Activated naive CD8-positive, alpha-beta T cell treated with anti-CD3 and anti-CD28 coated beads, Interleukin-2, amount 10 ng/mL, durations not matched to agents 7 days and 5 days (primary cell): ENCODE results near the gene ASCL4. TPM values are rescaled to one million over a fixed set of nuclear protein-coding genes. Genes with fewer than 3 reads are reported as not detected.
A peak's percentile ranks its signal among the peaks of the same experiment; 100 is the strongest.
"Not testable (repeated sequence)": the region's sequence is repeated elsewhere in the genome, so short reads cannot be mapped to it uniquely, and the experiment has no call there.

Source experiments
- ATAC-seq: fragments of 150-1000 bp; cut with Tn5 transposase; one replicate; pipeline ENCODE4 v1.10.0; 2021; ENCODE audit warnings: low read depth, moderate library complexity
- POLR2A ChIA-PET: fragments of 350-600 bp; sonication (Branson Sonifier 250); formaldehyde crosslinking; loops from one replicate; lab custom pipeline; 2021; ENCODE audit warnings: antibody characterized with exemption; lab: Charles Lee
- DNase-seq: peaks from one replicate; pipeline ENCODE4 v3.0.0; 2021
- H3K27ac Mint-ChIP-seq: one replicate; pipeline ENCODE4 v1.8.0; 2022; ENCODE audit warnings: mild to moderate bottlenecking, mixed read lengths
- H3K27me3 Mint-ChIP-seq: one replicate; pipeline ENCODE4 v1.8.0; 2022; ENCODE audit warnings: mild to moderate bottlenecking, moderate library complexity, mixed read lengths
- H3K36me3 Mint-ChIP-seq: one replicate; pipeline ENCODE4 v1.8.0; 2021; ENCODE audit warnings: mild to moderate bottlenecking, mixed read lengths
- H3K4me1 Mint-ChIP-seq: one replicate; pipeline ENCODE4 v1.8.0; 2021; ENCODE audit warnings: mixed read lengths
- H3K4me3 Mint-ChIP-seq: one replicate; pipeline ENCODE4 v1.8.0; 2022; ENCODE audit warnings: mild to moderate bottlenecking, moderate library complexity, mixed read lengths
- H3K9me3 Mint-ChIP-seq: one replicate; pipeline ENCODE4 v1.8.0; 2021; ENCODE audit warnings: mixed read lengths
- total RNA-seq, 2 experiments: library from RNA; stranded (reverse); gene quantifications; one replicate each; pipeline ENCODE4 v1.2.3, GENCODE V29; 2021

Gene ASCL4
- not detected for total RNA-seq

DNA sequence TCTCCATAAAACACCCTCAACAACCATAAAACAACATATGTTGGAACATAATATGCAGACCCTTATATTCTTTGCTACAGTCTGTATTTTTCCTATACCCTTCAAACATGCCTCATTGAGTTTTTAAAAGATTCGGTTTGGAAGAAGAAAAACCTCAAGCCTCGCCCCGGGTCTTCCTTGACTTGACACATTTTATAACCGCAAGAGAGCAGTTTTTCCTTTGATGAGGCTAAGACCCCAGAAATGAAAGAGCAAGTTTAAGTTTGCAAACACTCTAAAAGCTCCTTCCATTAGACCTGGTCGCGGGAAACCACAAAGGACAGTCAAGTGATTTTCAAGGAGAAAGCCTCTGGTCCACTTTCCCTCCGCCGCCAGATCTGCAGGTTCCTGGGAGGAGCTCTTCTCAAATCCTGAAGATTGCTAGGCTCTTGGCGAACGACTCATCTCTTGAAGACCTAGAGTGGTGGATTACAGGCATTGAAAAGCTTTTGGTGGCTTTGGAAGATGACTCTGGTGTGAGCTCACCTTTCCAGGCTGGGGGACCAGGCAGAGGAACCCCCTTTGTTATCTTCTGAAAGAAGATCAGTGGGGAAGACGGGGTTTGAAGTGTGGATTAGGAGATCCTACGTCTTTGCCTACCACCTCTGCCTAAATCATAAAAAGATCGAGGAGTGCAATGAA lies at the start of gene ASCL4:
Gene ASCL4 (plus strand): TSS at position 356 of the 681 bp plus-strand sequence. CDS start 515 bp downstream, outside the sequence.
- ATAC-seq (no peak), DNase-seq (no peak)
- Mint-ChIP-seq H3K36me3 (no peaks in the 10 kb centered on the region), H3K27ac (no peak within 1 kb of the TSS), H3K4me1 (peaks cover 13% of the 10 kb centered on the region), H3K4me3 (peak within 1 kb of the TSS; percentile 70), H3K27me3 (peaks cover 64% of the 10 kb centered on the region), H3K9me3 (no peaks in the 10 kb centered on the region)
- POLR2A ChIA-PET, result no interaction called here

DNA sequence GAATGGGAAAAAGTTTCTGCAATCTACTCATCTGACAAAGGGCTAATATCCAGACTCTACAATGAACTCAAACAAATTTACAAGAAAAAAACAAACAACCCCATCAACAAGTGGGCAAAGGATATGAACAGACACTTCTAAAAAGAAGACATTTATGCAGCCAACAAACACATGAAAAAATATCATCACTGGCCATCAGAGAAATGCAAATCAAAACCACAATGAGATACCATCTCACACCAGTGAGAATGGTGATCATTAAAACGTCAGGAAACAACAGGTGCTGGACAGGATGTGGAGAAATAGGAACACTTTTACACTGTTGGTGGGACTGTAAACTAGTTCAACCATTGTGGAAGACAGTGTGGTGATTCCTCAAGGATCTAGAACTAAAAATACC lies 47.2 kb upstream of the ASCL4 start:
- POLR2A ChIA-PET, H3K27ac Mint-ChIP-seq, H3K27me3 Mint-ChIP-seq, DNase-seq, H3K36me3 Mint-ChIP-seq, ATAC-seq, H3K4me3 Mint-ChIP-seq, H3K9me3 Mint-ChIP-seq, H3K4me1 Mint-ChIP-seq: not testable (repeated sequence)

DNA sequence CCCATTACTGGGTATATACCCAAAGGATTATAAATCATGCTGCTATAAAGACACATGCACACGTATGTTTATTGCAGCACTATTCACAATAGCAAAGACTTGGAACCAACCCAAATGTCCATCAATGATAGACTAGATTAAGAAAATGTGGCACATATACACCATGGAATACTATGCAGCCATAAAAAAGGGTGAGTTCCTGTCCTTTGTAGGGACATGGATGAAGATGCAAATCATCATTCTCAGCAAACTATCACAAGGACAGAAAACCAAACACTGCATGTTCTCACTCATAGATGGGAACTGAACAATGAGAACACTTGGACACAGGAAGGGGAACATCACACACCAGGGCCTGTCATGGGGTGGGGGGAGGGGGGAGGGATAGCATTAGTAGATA lies 46.8 kb upstream of the ASCL4 start:
- H3K9me3 Mint-ChIP-seq, POLR2A ChIA-PET, H3K27ac Mint-ChIP-seq, H3K4me1 Mint-ChIP-seq, DNase-seq, H3K4me3 Mint-ChIP-seq, H3K27me3 Mint-ChIP-seq, H3K36me3 Mint-ChIP-seq, ATAC-seq: not testable (repeated sequence)

- Mint-ChIP-seq H3K36me3 (peaks cover 12% of the 10 kb centered on the region), H3K9me3 (no peaks in the 10 kb centered on the region), H3K27me3 (no peaks in the 10 kb centered on the region), H3K4me3 (no peak overlapping the region), H3K4me1 (peaks cover 2% of the 10 kb centered on the region), H3K27ac (no peak overlapping the region)
- DNase-seq (no peak), ATAC-seq (no peak)
- POLR2A ChIA-PET, result no interaction called here
These were observed 43.7 kb upstream of the ASCL4 start for GRCh38 chr12:107730618-107731341.

DNA sequence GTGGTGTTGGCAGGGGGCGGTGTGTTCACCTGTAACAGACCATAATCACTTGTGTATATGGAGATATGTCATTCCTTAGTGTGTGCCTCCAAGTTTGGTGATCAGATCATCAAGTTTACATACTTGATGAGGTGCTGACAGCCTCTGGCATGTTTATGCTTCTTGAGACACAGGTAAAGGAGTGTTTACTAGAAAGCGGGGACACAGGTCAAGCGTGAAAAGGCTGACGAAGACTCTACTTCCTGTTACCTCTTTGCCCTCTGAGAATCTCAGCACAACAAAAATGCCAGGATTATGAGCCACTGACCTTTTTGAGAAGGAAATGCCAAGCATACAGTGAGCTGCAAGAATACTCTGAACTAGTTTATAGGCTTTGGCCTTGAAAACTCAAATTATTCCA lies 43.1 kb upstream of the ASCL4 start:
- no peak overlapping the region for H3K27ac Mint-ChIP-seq
- H3K9me3 Mint-ChIP-seq, result no peaks in the 10 kb centered on the region
- peaks cover 16% of the 10 kb centered on the region for H3K36me3 Mint-ChIP-seq
- ATAC-seq, result no peak
- no peak for DNase-seq
- no peaks in the 10 kb centered on the region for H3K27me3 Mint-ChIP-seq
- H3K4me3 Mint-ChIP-seq, result no peak overlapping the region
- H3K4me1 Mint-ChIP-seq, result peaks cover 2% of the 10 kb centered on the region
- POLR2A ChIA-PET, result interaction anchor here (1.0 kb wide), 1 partner anchor 45 kb away, joined by 3 read pairs; the partner anchor contains the start of gene PWP1

GRCh38 chr12:107732365-107732764 lies 42.1 kb upstream of the ASCL4 start:
- Mint-ChIP-seq H3K27ac (no peak overlapping the region), H3K4me3 (no peak overlapping the region), H3K27me3 (no peaks in the 10 kb centered on the region), H3K4me1 (peaks cover 10% of the 10 kb centered on the region), H3K36me3 (peaks cover 20% of the 10 kb centered on the region), H3K9me3 (no peaks in the 10 kb centered on the region)
- POLR2A ChIA-PET, result interaction anchor here (1.0 kb wide), 1 partner anchor 46 kb away, joined by 3 read pairs; the partner anchor contains the start of gene PWP1
- DNase-seq, result no peak
- no peak for ATAC-seq

GRCh38 chr12:107734139-107734538 lies 40.4 kb upstream of the ASCL4 start:
- no peak for ATAC-seq
- no peak overlapping the region for H3K27ac Mint-ChIP-seq

GRCh38 chr12:107735763-107736162 lies 38.7 kb upstream of the ASCL4 start:
- Mint-ChIP-seq H3K4me1 (peaks cover 9% of the 10 kb centered on the region), H3K27ac (no peak overlapping the region), H3K4me3 (no peak overlapping the region), H3K36me3 (peaks cover 29% of the 10 kb centered on the region), H3K9me3 (no peaks in the 10 kb centered on the region), H3K27me3 (no peaks in the 10 kb centered on the region)
- ATAC-seq (no peak), DNase-seq (no peak)
- POLR2A ChIA-PET, result no interaction called here

More at GRCh38 chr12:107734139-107734538, 40.4 kb upstream of the ASCL4 start:
- POLR2A ChIA-PET, result no interaction called here
- DNase-seq, result no peak
- Mint-ChIP-seq H3K4me3 (no peak overlapping the region), H3K36me3 (peaks cover 28% of the 10 kb centered on the region), H3K9me3 (no peaks in the 10 kb centered on the region), H3K4me1 (peaks cover 11% of the 10 kb centered on the region), H3K27me3 (no peaks in the 10 kb centered on the region)

- no peak overlapping the region for H3K27ac Mint-ChIP-seq
- H3K4me1 Mint-ChIP-seq, result peaks cover 9% of the 10 kb centered on the region
- H3K36me3 Mint-ChIP-seq, result peaks cover 35% of the 10 kb centered on the region
- DNase-seq, result no peak
- peak; percentile 33 for ATAC-seq
- H3K27me3 Mint-ChIP-seq, result no peaks in the 10 kb centered on the region
- H3K4me3 Mint-ChIP-seq, result no peak overlapping the region
- H3K9me3 Mint-ChIP-seq, result no peaks in the 10 kb centered on the region
- POLR2A ChIA-PET, result interaction anchor here (0.9 kb wide), 1 partner anchor 23 kb away, joined by 3 read pairs; no protein-coding TSS in a partner anchor
These were observed 37.6 kb upstream of the ASCL4 start for GRCh38 chr12:107736914-107737313.

GRCh38 chr12:107748472-107748871 lies 26.0 kb upstream of the ASCL4 start:
- no peaks in the 10 kb centered on the region for H3K27me3 Mint-ChIP-seq
- no peak overlapping the region for H3K4me3 Mint-ChIP-seq
- H3K4me1 Mint-ChIP-seq, result no peaks in the 10 kb centered on the region
- no peaks in the 10 kb centered on the region for H3K9me3 Mint-ChIP-seq
- H3K36me3 Mint-ChIP-seq, result peaks cover 21% of the 10 kb centered on the region
- no peak overlapping the region for H3K27ac Mint-ChIP-seq
- DNase-seq (no peak), ATAC-seq (no peak)
- POLR2A ChIA-PET, result interaction anchor here (1.0 kb wide), 1 partner anchor 62 kb away, joined by 3 read pairs; the partner anchor contains the start of gene PWP1

- Mint-ChIP-seq H3K27me3 (no peaks in the 10 kb centered on the region), H3K4me3 (no peak overlapping the region), H3K27ac (no peak overlapping the region), H3K4me1 (no peaks in the 10 kb centered on the region), H3K36me3 (peaks cover 24% of the 10 kb centered on the region), H3K9me3 (no peaks in the 10 kb centered on the region)
- ATAC-seq, result no peak
- POLR2A ChIA-PET, result interaction anchor here (1.6 kb wide), 1 partner anchor 9 kb away, joined by 9 read pairs; no protein-coding TSS in a partner anchor
- DNase-seq, result no peak
These were observed 25.4 kb upstream of the ASCL4 start for GRCh38 chr12:107749083-107749482.

GRCh38 chr12:107759410-107759809 lies 15.1 kb upstream of the ASCL4 start:
- Mint-ChIP-seq H3K4me3 (peak overlapping the region; percentile 92), H3K4me1 (peaks cover 26% of the 10 kb centered on the region), H3K9me3 (peaks cover 1% of the 10 kb centered on the region), H3K27ac (peak overlapping the region; percentile 65), H3K27me3 (peaks cover 4% of the 10 kb centered on the region), H3K36me3 (peaks cover 3% of the 10 kb centered on the region)
- no peak for ATAC-seq
- DNase-seq, result no peak
- POLR2A ChIA-PET, result interaction anchor here (0.8 kb wide), 1 partner anchor 22 kb away, joined by 3 read pairs; no protein-coding TSS in a partner anchor

GRCh38 chr12:107760207-107760808 lies 14.2 kb upstream of the ASCL4 start:
- H3K27ac Mint-ChIP-seq, result peak overlapping the region; percentile 86
- H3K36me3 Mint-ChIP-seq, result peaks cover 3% of the 10 kb centered on the region
- peaks cover 4% of the 10 kb centered on the region for H3K27me3 Mint-ChIP-seq
- POLR2A ChIA-PET, result interaction anchor here (1.1 kb wide), 1 partner anchor 74 kb away, joined by 4 read pairs; no protein-coding TSS in a partner anchor
- peaks cover 26% of the 10 kb centered on the region for H3K4me1 Mint-ChIP-seq
- H3K9me3 Mint-ChIP-seq, result peaks cover 1% of the 10 kb centered on the region
- ATAC-seq (peak; percentile 9), DNase-seq (peak; percentile 64)
- peak overlapping the region; percentile 92 for H3K4me3 Mint-ChIP-seq
